SIG-M5 (cell line): ENCODE data around the gene POLR2F.
"Not testable (repeated sequence)": the region's sequence is repeated elsewhere in the genome, so short reads cannot be mapped to it uniquely, and the experiment has no call there.

Experiments
- DNase-seq: peaks from one replicate; lab custom pipeline; 2025; lab: John Stamatoyannopoulos, UW

The POLR2F gene

GRCh38 chr22:37925767-37926166, 27.7 kb upstream of the POLR2F start:
- no peak for DNase-seq

DNA sequence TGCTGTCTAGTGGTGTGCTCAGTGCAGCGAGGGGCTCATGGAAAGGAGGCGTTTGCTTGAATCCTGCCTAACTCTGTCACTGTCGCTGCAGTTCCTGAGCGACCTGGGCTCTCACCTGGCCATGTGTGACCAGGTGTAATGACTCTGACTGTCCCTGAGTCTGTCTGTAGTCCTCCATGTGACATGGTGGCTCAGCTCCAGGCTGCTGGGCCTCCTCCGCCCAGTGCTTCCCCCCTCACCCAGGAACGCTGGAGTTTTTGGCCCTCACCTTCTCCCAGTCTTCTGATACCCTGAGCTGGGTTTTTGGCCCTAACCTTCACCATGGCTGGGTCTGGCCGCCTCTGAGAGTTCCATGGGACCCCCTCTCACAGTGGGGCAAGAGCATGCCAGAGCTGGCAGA, 27.1 kb upstream of the POLR2F start:
- DNase-seq: no peak

DNA sequence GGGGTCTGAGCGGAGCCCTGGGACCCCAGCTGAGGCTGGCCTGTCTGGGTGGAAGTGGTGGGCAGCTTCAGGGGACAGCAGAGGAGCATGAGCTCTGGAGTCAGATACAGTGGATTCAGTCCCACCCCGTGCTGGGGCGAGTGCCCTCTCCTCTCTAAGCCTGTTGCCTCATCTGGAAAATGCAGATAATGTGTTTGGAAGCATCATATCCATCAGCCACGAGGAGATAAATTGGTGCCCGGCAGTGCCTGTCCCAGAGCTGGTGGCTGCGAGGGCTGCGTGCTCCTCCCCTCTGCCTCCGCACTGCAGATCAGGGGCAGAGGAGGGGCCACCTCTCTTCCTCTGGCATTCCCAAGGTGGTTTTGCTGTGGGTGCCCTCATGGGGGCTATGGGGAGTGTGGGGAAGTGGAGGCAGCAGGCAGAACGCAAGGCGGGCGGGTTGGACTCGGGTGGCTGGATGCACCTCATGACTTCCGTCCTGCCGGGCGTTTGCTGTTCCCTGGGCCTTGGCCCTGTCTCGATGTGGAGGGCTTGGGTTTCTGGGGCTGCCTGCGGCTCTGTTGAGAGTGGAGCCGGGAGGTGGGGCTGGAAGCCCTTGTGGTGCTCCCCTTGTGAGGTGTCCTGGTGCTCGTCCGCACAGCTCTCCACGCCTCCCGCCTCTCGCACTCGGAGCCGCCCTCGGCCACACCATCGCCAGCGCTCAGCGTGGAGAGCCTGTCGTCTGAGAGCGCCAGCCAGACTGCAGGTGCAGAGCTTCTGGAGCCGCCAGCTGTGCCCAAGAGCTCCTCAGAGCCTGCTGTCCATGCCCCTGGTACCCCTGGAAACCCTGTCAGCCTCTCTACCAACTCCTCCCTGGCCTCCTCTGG, 26.5 kb upstream of the POLR2F start:
- DNase-seq: no peak

- DNase-seq: no peak
Measured at GRCh38 chr22:37927637-37927936, 25.9 kb upstream of the POLR2F start.

GRCh38 chr22:37929390-37929789, 24.1 kb upstream of the POLR2F start:
- DNase-seq: no peak

GRCh38 chr22:37930270-37930951, 23.1 kb upstream of the POLR2F start:
- DNase-seq: no peak

GRCh38 chr22:37930952-37931440, 22.5 kb upstream of the POLR2F start:
- no peak for DNase-seq

DNA sequence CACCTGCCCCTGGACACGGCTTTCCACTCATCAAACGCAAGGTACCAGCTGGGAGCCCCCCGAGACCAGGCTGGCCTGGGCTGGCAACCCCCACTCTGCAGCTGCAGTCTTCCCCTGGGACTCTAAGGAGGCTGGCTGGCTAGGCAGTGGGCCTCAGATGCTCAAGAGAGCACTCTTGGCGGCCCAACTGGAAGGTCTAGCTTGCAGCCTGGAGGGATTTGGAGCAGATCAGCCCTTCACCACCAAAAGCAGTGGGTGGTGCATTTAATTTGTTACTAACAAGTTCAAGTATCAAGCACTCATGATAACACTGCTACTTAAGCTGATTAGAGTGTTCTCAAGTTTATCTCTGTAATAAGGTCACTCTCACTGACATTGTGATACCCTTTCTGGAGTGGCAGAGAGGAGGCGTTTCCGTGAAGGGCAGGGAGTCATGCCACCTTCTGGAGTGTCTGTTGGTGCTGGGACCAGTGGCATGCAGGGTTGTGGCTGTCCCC, 21.6 kb upstream of the POLR2F start:
- DNase-seq: no peak

DNA sequence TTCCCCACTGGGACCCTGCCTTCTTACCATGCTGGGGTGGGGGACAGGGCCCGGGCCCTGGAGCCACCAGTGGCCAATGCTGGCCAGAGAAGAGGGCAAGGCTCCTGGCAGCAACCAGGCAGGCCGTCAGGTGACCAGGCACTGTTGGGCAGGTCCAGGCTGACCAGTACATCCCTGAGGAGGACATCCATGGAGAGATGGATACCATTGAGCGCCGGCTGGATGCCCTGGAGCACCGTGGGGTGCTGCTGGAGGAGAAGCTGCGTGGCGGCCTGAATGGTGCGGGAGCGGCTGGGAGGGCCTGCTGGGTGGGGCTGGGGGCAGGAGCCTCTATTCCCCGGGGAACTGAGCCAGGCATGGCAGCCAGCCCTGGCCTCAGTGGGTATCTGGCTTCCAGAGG, 21.1 kb upstream of the POLR2F start:
- DNase-seq: no peak

- no peak for DNase-seq
Measured at GRCh38 chr22:37932821-37933578, 20.5 kb upstream of the POLR2F start.

- no peak for DNase-seq
Measured at GRCh38 chr22:37933711-37934376, 19.7 kb upstream of the POLR2F start.

- DNase-seq: no peak
Measured at GRCh38 chr22:37940698-37941376, 12.7 kb upstream of the POLR2F start.

DNA sequence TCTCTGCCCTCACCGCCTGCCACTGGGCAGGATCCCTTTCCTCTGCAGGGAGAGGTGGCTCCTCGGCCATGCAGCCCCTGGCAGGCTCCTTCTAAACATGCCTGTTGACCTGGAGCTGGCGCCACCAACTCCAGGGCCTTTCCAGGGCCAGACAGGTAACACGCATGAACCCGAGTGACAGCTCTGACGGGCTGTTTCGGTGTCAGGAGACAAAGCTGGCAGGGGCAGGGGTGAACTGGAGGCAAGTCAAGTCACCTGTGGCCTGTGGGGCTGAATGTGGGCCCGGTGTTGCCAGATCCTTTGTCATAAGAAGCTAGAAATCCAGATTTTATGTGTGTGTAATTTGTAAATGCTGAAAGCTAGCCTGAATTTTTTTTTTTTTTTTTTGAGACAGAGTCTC, 11.4 kb upstream of the POLR2F start:
- no peak for DNase-seq

DNA sequence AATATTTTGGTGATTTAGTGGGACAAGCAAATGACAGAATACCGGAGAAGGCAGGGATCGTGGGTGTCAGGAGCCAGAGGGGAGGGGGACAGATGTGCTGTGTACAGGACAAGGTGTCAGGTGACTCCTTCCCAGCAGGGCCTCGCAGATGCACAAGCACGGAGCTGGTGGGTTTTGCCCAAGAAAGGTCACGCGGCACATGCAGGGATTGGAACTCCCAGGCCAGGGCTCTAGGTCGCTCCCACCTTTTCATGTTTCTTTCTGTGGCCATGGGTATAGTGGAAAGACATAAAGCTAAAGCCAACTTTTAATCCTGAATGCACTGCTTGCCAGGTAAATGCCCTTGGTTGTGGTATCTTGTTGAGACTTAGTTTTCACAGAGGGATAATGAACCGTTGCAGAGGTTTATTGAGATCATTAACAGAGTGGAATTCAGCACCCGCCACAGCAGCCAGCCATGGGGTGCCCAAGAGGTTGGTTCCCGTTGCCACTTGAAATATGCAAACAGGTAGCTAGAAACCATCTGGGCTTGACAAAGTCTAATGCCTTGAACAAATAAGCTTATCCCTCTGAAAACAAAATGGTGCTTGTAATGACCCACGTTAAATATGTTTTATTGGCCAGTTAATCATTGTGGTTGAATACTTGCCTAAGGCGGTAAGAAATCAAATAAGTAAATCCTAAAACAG, 10.2 kb upstream of the POLR2F start:
- no peak for DNase-seq

DNA sequence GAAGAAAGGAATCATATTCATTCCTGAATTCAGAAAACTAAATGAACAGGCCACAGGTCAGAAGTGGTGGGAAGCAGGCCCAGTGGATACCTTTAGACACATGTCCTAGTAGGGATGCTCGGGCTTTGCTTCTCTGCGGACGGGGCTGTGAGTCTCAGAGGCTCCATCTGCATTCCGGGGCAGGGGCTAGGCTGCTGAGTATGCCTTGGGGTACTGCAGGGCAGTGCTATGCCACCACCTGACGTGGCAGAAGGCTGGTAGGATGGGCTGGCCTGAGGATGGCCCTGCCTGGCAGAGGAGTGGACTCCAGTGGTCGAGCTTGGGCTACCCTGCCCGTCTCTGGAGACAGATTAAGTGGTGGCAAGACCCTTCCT, 9.7 kb upstream of the POLR2F start:
- DNase-seq: no peak

GRCh38 chr22:37944423-37944822, 9.1 kb upstream of the POLR2F start:
- DNase-seq: not testable (repeated sequence)

DNA sequence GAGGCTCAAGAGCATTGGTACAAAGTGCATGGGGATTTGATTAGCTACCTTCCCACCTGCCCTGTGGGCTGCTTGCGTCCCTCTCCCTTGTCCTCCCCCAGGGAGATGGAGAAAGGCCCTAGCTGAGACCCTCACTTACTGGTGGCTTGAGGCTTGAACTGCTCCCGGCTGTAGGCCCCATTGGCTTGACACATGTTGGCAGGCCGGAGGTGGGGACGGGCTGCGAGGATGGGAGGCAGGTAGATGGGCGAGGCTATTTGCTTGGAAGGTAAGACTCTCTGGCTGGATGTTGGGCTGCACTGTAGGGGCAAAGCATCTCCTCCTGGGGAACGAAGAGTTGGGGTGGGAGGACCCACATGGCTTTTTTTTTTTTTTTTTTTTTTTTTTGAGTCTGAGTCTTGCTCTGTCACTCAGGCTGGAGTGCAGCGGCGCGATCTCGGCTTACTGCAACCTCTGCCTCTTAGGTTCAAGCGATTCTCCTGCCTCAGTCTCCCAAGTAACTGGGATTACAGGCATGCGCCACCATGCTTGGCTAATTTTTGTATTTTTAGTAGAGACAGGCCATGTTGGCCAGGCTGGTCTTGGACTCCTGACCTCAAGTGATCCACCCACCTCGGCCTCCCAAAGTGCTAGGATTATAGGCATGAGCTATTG, 6.2 kb upstream of the POLR2F start:
- DNase-seq: not testable (repeated sequence)

- DNase-seq: no peak
Measured at GRCh38 chr22:37951305-37951704, 2.2 kb upstream of the POLR2F start.

DNA sequence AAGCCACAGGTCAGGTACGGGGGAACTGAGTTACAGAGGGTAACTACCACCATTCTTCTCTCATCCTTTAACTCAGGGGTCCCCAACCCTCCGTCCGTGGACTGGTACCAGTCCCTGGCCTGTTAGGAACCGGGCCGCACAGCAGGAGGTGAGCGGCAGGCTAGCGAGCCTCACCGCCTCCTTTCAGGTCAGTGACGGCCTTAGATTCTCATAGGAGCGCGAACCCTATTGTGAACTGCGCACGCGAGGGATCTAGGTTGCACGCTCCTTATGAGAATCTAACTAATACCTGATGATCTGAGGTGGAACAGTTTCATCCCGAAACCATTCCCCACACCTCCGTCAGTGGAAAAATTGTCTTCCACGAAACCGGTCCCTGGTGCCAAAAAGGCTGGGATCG, 870 bp upstream of the POLR2F start:
- DNase-seq: not testable (repeated sequence)

- DNase-seq: no peak
Measured at GRCh38 chr22:37953062-37953436, 450 bp upstream of the POLR2F start.
